Right forelimb (tissue), 1 donor: Measurements from ENCODE around the gene ARL2BP.

Experiments used
- DNase-seq: peaks from one replicate; pipeline ENCODE4 v3.0.0-alpha.2; 2018

ARL2BP gene

DNA sequence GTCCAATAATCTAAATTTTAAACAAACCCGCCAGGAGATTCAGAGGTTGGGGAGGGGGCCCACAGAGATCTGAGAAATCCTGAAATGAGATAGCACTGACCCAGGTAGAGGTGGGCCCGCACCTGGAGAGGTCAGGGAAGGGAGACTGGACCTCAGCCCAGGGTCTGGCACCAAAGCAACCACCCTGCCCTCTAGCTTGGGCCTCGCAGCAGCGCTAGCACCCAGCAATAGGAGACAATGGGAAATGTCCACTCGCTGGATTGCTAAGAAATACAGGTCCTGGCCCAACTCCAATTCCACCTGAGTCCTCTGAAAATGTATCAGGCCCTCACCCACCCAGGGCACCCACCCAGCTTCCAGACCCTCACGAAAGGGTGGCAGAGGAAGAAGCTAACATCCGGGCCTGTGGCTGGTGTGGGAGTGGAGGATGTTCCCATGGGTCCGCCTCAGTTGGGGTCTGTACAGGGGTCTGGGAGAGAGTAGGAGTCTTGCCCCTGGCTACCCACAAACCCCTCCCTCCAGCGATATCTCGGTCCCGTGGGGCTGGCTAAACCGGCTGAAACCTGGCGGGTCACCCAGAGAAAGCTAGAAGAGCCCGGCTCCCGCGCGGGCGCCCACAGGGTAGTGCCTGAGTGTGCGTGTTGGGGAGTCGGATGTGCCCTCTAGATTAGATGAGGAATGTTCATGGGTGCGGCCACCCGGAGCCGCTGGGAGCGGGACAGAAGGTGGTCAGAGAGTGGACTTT lies 38.3 kb downstream of the ARL2BP start:
- no peak for DNase-seq

DNA sequence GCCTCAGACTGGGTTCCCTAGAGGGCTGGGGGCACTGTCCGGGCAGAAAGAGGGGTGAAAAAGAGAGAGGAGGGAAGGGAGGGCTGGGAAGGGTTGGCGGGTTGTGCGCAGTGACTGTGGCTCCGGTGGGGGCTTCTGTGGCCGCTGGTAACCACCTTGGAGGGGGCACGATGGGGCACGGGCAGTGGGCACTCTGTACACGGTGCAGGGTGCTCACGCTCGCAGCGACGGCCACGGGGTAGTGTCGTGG lies 38.8 kb downstream of the ARL2BP start:
- DNase-seq = no peak

DNA sequence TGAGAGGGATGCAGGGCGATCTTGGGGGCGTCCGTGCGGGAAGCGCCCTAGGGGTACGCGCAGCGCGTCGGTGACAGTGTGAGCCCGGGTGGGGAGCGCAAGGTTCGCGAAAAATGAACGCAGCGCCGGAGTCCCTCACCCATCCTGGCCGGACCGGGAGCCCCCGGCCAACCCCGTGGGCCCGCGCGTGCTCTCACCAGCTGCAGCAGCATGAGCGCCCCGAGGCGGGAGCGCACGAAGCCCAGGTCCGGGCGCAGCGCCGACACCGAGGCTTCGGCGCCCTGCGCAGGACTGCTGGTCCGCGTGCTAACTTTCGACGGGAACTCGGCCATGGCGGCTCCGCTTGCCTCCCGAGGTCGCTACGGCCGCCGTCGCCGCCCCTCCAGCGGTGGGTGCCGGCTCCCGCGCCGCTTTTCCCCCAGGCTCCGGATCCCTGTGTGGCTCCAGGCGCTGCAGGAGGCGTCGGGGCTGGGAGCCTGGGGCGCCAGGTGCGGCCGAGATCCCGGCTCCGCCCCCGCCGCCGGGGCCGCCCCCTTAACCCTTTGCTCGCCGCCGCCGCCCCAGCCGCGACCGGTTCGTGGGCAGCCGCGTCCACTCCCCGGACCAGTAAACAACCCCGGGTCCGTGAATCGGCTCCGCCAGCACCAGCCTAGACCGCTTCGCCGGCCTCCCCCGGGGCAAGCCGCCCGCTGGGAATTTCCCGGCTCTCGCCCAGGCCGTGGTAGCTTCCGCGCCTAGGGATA lies 39.3 kb downstream of the ARL2BP start, which contains the start of gene PLLP:
Gene PLLP (minus strand): TSS at position 464 of the 743 bp plus-strand sequence. CDS start 132 bp downstream, at position 332.
- DNase-seq = no peak

DNA sequence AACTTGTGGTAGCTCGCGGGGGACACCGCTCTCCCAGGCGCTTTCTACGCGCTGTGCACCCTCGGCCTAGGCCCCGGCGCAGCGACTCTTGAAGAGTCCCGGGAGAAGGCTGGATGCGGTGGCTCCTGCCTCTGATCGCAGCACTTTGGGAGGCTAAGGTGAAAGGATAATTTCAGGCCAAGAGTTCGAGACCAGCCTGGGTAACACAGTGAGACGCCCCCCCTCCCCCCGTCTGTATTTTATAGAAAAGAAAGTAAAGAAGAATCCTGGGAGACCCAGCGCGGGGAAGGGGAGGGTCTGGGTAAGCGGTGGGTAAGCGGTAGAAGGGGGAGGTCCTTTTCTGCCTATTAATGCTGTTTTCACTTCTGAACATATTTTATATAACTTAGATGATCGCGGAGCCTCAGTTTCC lies 39.9 kb downstream of the ARL2BP start:
- DNase-seq = no peak

DNA sequence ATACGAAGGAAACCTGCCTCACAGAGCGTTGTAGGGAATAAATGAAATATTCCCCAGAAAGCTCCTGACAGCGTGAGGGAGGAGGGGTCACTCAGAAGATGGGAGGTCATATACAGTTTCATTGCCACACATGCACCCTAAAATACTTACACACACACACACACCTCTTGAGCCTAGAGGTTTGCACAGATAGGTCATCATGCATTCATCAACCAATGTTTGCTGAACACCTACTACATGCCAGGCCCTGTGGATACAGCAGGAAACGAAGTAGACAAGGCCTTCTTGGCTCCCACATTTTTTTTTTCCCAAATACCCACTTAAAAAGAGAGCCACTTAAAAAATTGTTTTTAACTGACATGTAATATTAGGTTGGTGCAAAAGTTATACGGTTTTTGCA lies 40.3 kb downstream of the ARL2BP start:
- no peak for DNase-seq

DNA sequence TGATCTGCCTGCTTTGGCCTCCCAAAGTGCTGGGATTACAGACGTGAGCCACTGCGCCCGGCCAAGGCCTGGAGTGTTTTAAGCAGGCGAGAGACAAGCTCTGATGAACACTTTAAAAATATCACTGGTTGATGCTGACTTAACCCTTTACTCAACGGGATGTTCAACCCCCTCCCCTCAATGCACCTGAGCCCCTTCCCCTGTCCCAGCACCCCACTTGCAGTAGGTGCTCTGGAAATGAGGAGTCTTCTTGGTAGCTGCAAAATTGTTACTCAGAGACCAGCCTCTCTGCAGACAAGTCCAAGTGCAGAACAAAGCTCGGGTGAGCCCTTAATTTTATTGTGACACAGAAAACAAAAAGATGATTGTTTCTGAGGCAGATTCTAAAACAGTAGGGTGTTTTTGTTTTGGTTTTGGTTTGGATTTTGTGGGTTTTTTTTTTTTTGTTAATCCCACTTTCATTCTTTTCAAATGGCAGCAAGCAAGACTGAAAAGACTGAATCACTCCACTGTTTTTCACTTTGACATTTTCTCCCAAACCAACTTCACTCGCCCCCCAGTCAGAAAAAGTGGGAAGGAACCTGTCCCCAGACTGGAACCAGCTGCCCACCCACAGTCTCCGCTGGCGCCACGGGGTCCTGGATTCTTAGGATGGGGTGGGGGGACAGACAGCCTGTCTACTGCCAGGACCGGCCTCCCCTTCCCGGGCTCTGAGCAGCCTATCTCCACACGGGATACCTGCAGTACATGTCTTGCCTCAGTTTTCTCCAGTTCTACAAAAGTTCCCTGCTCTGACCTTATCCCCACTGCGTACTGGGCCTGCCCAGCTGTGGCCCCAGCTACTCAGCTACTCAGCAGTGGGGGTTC lies 44.6 kb downstream of the ARL2BP start:
- DNase-seq = no peak

DNA sequence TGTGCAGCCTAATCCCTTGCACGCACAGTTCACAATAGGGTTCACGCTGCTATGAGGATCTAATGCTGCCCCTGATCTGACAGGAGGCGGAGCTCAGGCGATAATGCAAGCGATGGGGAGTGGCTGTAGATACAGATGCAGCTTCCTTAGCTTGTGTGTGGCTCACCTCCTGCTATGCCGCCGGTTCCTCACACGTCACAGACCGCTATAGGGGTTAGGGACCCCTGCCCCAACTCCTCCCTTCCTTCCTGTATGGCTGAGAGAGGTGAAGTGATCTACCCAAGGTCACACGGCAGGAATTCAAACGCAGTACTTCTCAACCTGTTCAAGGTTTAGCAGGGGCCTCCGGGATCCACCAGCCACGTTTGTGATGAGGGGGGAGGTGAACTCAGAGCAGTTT lies 52.8 kb downstream of the ARL2BP start:
- DNase-seq = no peak

DNA sequence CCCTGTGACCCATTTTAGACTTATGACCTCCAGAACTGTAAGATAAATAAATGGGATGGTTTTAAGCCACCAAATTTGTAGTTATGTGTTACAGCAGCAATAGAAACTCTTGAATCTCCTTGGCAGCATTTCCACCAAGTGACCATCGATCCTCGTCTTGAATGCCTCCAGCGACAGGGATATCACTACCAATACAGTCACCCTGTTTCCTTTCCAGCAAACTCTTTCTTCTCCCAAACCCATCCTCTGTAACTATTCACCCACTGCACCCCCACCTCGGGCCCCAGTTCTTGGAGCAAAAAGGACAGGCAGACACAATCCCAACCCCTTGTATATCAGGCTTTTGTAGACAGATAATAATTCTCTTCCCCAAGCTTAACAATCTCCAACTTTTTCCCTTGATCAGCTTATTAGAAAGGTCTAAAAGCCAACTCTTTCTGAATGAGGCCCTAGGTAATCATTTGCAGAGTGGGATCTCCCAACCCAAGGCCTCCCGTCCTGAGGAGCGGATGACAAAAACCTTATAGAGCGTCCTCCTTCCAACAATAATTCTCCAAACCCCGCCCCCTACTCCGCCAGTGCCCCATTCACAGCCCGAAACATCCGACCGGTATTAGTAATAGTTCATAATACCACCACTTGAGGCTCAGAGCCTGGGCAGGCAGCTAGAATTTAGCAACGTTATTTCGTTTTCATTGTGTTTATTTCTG lies 54.1 kb downstream of the ARL2BP start:
- no peak for DNase-seq

DNA sequence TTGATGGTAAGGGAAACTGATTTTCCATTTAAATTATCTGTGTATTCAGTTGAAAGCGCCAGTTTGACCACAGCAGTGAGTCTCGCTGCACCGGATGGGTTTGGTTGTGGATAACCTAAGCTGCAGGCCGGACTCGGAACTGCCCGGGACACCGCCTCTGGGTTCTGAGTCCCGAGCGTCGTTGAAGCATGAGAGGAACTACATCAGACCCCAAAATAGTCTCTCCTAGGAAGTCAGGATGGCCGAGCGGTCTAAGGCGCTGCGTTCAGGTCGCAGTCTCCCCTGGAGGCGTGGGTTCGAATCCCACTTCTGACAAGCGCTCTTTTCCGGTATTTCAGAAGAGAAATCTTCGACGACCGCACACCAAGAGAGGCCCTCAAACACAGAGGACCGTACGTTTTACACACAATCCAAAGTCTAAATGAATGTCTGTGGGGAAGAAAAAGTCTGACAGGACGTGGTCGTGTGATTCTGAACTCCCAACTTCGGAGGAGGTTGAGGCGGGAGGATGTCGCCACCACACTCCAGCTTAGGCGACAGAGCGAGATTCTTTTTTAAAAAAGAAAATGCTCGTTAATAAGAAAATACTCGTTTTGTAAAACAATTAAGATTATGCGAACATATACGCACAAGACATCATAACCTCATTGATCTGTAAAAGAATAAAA lies 54.8 kb downstream of the ARL2BP start:
- peak; percentile 91 for DNase-seq

DNA sequence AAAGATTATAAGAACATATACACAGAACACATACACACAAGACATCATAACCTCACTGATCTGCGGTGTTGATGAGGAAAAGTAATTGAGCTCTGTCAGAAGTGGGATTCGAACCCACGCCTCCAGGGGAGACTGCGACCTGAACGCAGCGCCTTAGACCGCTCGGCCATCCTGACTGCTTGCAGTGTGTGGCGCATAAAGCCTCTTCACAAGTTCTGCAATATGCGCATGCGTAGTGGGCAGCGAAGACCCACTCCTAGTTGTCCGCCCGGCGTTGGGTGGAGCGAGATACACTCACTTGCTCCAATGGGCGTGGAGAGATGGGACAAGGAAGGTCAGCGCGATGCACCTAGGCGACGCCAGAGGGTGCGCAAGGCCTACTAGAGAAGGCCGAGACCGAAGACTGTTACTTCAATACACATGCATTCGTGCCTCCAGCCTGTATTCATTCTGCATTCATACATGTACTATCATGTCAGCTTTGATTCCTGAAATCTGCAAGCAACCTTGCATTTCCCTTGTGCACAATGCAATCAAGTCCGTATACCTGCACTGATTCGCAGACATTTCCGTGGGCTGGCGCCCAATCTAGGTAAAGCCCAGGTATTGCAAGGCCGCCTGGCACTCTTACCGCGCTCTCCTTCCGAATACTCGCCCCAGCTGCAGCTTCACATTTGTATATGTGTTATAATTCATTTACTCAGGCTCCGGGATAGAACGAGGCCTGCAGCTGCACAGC lies 55.5 kb downstream of the ARL2BP start:
- DNase-seq = peak; percentile 100

DNA sequence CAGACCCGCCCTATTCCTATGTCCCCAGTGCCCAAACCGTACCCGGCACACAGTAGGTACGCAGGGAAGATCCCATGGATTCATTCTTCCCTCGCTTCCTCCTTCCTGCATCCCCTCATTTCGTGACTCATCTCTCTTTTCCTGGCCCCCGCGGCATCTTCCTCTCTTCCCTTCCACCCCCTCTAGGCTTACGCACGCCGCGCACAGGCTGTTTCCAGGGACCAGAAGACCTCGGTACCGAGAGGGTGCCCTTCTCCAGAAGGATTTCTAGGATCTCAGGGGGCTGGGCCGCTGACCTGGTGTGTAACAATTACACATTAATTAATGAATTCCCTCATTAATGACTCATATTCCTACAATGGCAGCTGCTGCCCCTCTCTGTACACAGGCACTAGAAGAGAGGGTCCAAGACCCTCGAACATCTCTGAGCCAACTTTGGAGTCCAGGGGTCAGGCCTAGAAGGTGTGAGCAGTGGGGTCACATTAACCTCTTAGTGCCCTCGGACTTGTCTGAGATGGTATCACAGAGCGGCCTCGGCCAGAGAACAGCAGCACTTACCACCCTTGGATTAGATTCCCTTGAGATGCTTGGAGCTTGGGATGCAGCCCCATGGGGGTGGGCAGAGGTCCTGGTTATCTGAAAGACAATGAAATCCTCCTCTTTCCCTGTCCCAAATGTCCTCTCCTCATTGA lies 56.2 kb downstream of the ARL2BP start:
- DNase-seq = no peak
